WERI-Rb-1 (cell line): ENCODE measurements around the gene HTT.
A peak's percentile ranks its signal among the peaks of the same experiment; 100 is the strongest.

Source experiments
- DNase-seq: peaks from one replicate; pipeline ENCODE4 v3.0.0-alpha.2; 2020
- H3K27ac ChIP-seq: fragments of 250-450 bp; sonication (Bioruptor Pico); 2 replicates; pipeline ENCODE4 v1.5.1; 2020; ENCODE audit warnings: mild to moderate bottlenecking, moderate library complexity
- H3K27me3 ChIP-seq: fragments of 250-450 bp; sonication (Bioruptor Pico); 2 replicates; pipeline ENCODE4 v1.5.1; 2021; ENCODE audit warnings: mild to moderate bottlenecking, low read depth, moderate library complexity; ENCODE audit not compliant: insufficient read depth, severe bottlenecking
- H3K36me3 ChIP-seq: fragments of 250-450 bp; sonication (Bioruptor Pico); 2 replicates; pipeline ENCODE4 v1.5.1; 2020; ENCODE audit warnings: mild to moderate bottlenecking, moderate library complexity
- H3K4me3 ChIP-seq: 2 replicates; pipeline ENCODE4 v1.5.1; 2011; ENCODE audit warnings: low read depth, mild to moderate bottlenecking, control low read depth, low read length
- H3K9me3 ChIP-seq: fragments of 250-450 bp; sonication (Bioruptor Pico); 2 replicates; pipeline ENCODE4 v1.5.1; 2021; ENCODE audit warnings: mild to moderate bottlenecking, moderate library complexity; ENCODE audit not compliant: severe bottlenecking
- TF ChIP-seq, protein P1 (sequence below): IDR thresholded peaks from 2 replicates; pipeline ENCODE4 v1.5.1; 2011; ENCODE audit warnings: low read depth, mild to moderate bottlenecking, control low read depth, inconsistent platforms, low read length

HTT gene

DNA sequence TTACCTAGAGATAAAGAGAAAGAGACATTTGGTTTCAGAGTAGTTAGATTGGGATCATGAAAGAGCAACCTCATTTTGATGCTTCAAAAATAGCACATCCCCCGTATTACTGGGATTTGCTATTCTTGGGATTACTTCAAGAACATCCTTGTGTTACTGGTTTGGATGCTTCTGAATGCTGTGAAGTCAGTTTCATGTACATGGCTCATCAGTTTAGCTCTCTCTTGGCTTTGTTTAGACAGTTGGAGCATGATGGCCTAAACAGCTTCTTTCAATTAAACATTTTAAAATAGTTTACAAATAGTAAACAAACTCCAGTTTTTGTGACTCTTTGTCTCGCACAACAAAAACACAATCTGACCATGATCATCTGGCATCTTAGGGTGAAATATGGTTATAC lies 23.9 kb downstream of the HTT start:
- Histone ChIP-seq H3K9me3 (no peaks in the 10 kb centered on the region), H3K27ac (no peak overlapping the region), H3K4me3 (no peak overlapping the region), H3K27me3 (no peaks in the 10 kb centered on the region), H3K36me3 (peaks cover 38% of the 10 kb centered on the region)
- TF ChIP-seq, protein P1, sequence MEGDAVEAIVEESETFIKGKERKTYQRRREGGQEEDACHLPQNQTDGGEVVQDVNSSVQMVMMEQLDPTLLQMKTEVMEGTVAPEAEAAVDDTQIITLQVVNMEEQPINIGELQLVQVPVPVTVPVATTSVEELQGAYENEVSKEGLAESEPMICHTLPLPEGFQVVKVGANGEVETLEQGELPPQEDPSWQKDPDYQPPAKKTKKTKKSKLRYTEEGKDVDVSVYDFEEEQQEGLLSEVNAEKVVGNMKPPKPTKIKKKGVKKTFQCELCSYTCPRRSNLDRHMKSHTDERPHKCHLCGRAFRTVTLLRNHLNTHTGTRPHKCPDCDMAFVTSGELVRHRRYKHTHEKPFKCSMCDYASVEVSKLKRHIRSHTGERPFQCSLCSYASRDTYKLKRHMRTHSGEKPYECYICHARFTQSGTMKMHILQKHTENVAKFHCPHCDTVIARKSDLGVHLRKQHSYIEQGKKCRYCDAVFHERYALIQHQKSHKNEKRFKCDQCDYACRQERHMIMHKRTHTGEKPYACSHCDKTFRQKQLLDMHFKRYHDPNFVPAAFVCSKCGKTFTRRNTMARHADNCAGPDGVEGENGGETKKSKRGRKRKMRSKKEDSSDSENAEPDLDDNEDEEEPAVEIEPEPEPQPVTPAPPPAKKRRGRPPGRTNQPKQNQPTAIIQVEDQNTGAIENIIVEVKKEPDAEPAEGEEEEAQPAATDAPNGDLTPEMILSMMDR, result no peak
- no peak for DNase-seq

DNA sequence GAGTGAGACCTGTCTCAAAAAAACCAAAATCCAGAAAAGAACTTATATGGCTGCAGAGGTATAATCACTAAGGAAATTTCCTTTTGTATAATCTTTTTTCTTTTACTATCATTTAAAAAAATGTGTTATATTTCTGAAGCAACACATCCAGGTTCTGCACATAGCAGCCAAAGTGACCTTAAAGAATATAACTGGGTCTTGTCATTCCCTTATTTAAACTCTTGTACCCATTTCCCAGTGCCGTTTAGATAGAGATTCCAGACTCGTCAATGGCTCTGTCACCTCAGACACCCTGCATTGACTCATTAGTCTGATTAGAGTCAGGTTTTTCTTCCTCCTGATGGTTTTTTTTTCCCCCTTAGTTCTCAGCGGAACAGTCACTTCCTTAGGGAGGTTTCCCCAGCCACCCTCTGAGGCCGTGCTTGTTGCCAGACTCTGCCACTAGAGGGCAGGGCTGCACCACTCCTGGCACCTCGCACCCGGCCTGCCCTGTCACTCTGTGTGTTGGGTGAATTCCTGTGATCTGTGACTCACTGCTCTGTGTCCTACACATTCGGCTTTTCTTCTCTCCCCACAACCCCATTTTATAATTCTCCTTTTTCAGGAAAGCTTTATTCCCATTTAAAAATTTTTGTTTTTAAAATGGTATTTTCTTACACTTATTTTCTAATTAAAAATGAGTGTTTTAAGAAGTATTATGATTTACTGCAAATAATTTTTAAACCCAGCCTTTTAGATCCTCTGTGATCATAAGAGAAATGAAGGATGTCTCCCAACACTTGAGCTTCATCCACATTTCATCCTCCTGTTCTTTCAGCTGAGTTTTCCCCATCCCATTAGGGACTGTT lies 32.1 kb downstream of the HTT start:
- TF ChIP-seq, protein P1, result peak; percentile 98
- peaks cover 90% of the 10 kb centered on the region for H3K36me3 ChIP-seq
- H3K27me3 ChIP-seq, result no peaks in the 10 kb centered on the region
- DNase-seq, result peak; percentile 79
- H3K4me3 ChIP-seq, result no peak overlapping the region
- no peak overlapping the region; the same call in 1 of the 2 replicates for H3K27ac ChIP-seq
- no peaks in the 10 kb centered on the region for H3K9me3 ChIP-seq

DNA sequence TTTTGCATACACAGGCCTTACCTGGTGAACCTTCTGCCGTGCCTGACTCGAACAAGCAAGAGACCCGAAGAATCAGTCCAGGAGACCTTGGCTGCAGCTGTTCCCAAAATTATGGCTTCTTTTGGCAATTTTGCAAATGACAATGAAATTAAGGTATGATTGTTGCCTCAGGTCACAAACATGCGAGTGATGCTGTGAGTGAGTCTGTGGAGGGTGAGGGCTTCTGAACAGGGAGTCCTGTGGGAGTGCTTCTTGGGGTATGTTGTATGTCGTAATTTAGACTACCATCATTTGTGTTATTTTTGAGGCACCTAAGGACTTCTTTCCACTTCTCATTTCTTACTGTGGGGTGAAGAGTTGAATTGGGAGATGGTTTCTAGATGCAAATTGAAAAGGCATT lies 32.8 kb downstream of the HTT start:
- H3K4me3 ChIP-seq, result no peak overlapping the region
- no peak for DNase-seq
- peaks cover 90% of the 10 kb centered on the region for H3K36me3 ChIP-seq
- H3K27me3 ChIP-seq, result no peaks in the 10 kb centered on the region
- H3K9me3 ChIP-seq, result no peaks in the 10 kb centered on the region
- TF ChIP-seq, protein P1, result no peak
- H3K27ac ChIP-seq, result no peak overlapping the region

DNA sequence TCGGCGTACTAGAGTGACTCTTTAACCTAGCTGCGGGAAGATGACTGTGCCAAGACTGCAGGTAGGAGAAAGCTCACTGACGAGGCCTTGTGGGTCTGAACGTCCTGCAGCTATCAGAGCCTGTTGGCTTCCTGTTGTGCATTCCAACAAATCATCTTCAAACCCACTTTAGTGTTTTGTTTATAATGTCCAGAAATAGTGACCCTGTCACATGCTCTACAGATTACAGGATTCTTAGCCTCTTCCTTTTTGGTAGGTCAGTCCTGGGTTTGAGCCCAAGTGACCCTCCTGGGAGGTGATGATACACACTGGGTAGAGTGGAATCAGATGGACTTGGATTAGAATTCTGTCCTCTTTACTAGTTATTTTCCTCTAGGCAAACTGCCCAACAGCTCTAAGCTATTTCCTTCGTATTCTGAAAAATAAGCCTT lies 33.2 kb downstream of the HTT start:
- TF ChIP-seq, protein P1, result no peak
- H3K36me3 ChIP-seq, result peaks cover 90% of the 10 kb centered on the region
- no peak overlapping the region for H3K27ac ChIP-seq
- DNase-seq, result no peak
- no peaks in the 10 kb centered on the region for H3K27me3 ChIP-seq
- no peaks in the 10 kb centered on the region for H3K9me3 ChIP-seq
- no peak overlapping the region for H3K4me3 ChIP-seq

DNA sequence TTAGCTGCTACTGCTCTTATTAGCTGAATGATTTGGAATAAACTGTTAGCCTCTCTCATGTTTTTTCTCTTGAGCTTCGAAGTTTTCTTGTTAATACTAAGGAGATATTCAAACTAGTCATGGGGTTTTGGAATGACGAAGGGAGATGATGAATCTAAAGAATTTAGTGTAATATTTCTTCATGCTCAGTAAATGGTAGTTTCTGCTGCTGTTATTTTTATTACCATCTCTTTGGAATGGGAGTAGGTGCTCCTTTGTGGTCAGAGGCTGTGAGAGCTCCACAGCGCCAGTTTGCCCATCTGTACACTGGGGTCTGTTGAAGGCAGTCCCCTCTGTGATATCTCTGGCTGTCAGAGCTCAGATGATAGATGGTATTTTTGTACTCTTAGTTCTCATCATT lies 33.7 kb downstream of the HTT start:
- DNase-seq, result no peak

More for the DNA sequence above, 33.7 kb downstream of the HTT start:
- H3K27ac ChIP-seq, result no peak overlapping the region
- H3K36me3 ChIP-seq, result peaks cover 93% of the 10 kb centered on the region
- no peaks in the 10 kb centered on the region for H3K9me3 ChIP-seq
- H3K27me3 ChIP-seq, result no peaks in the 10 kb centered on the region
- TF ChIP-seq, protein P1, result no peak
- H3K4me3 ChIP-seq, result no peak overlapping the region
